ENCODE results near the gene ZNF841. TPM values are rescaled to one million over a fixed set of nuclear protein-coding genes. Genes with fewer than 3 reads are reported as not detected.
A peak's percentile ranks its signal among the peaks of the same experiment; 100 is the strongest.

Gene ZNF841
- total and polyA plus RNA-seq, 2 of the 13 experiments (the other 11 are each of a cell fraction or from before 2014, with no cell fraction given) = 6.2 to 14.2 TPM

GRCh38 chr19:52099497-52100138 lies 4.1 kb upstream of the ZNF841 start (continued):
- TF ChIP-seq EP300 (IDR thresholded peaks at IDR 0.05; ENCODE audit: low read depth in 2 of 2, low read length in 2 of 2) = peak in 1 of 2 experiments; percentile 57; a peak in 1 of 4 replicates
- TF ChIP-seq EP300 (CRISPR knock-in tag; IDR thresholded peaks at IDR 0.05; ENCODE audit: borderline replicate concordance) = no peak; the same call in 1 of the 2 replicates
- TF ChIP-seq MXD1 (CRISPR knock-in tag; IDR thresholded peaks at IDR 0.05) = no peak
- TF ChIP-seq ZNF335 (CRISPR knock-in tag; IDR thresholded peaks at IDR 0.05) = no peak
- no peak for TF ChIP-seq ESRRA (CRISPR knock-in tag; IDR thresholded peaks at IDR 0.05; ENCODE audit: low read depth)
- TF ChIP-seq ZNF547 (CRISPR knock-in tag; IDR thresholded peaks at IDR 0.05) = no peak
- no peak for TF ChIP-seq KLF16 (CRISPR knock-in tag; IDR thresholded peaks at IDR 0.05)
- TF ChIP-seq FOXK1 (CRISPR knock-in tag; IDR thresholded peaks at IDR 0.05; ENCODE audit: borderline replicate concordance, low read depth) = peak; percentile 37; the same call in 1 of the 2 replicates
- no peak for TF ChIP-seq ZNF367 (CRISPR knock-in tag; IDR thresholded peaks at IDR 0.05; ENCODE audit: borderline replicate concordance)
- no peak for TF ChIP-seq ZNF550 (CRISPR knock-in tag; IDR thresholded peaks at IDR 0.05; ENCODE audit: borderline replicate concordance)
- no peak for TF ChIP-seq ZNF576 (CRISPR knock-in tag; IDR thresholded peaks at IDR 0.05)
- TF ChIP-seq GMEB2 (CRISPR knock-in tag; IDR thresholded peaks at IDR 0.05; ENCODE audit: low read depth) = no peak
- TF ChIP-seq RXRB (CRISPR knock-in tag; IDR thresholded peaks at IDR 0.05; ENCODE audit: borderline replicate concordance) = peak; percentile 35; the same call in 1 of the 2 replicates
- TF ChIP-seq ZNF800 (CRISPR knock-in tag; IDR thresholded peaks at IDR 0.05) = no peak
- no peak for TF ChIP-seq SP140L (CRISPR knock-in tag; IDR thresholded peaks at IDR 0.05; ENCODE audit: borderline replicate concordance)
- TF ChIP-seq HNF4G (IDR thresholded peaks at IDR 0.05; ENCODE audit: borderline replicate concordance, low read depth, low read length) = no peak
- no peak for TF ChIP-seq HNF4G (CRISPR knock-in tag; IDR thresholded peaks at IDR 0.05; ENCODE audit: borderline replicate concordance, low read depth)
- TF ChIP-seq KMT2B (CRISPR knock-in tag; IDR thresholded peaks at IDR 0.05) = no peak
- TF ChIP-seq STAG1 (CRISPR knock-in tag; IDR thresholded peaks at IDR 0.05) = no peak
- TF ChIP-seq ZNF792 (CRISPR knock-in tag; IDR thresholded peaks at IDR 0.05) = no peak
- TF ChIP-seq ZFP1 (CRISPR knock-in tag; IDR thresholded peaks at IDR 0.05) = no peak
- no peak for TF ChIP-seq RBM39 (IDR thresholded peaks at IDR 0.05; ENCODE audit: low read depth, low read length, poor library complexity, severe bottlenecking)
- 0 out of 2 replicates have a peak, but pooled peaks have one; percentile 48 for TF ChIP-seq ZBTB21 (CRISPR knock-in tag; IDR thresholded peaks at IDR 0.05)
- TF ChIP-seq SOX6 (IDR thresholded peaks at IDR 0.05) = no peak
- no peak for TF ChIP-seq SOX6 (CRISPR knock-in tag; IDR thresholded peaks at IDR 0.05)
- TF ChIP-seq NCOR1 (IDR thresholded peaks at IDR 0.05; ENCODE audit: borderline replicate concordance, low read length) = no peak
- TF ChIP-seq ZNF513 (CRISPR knock-in tag; conservative IDR thresholded peaks at IDR 0.05) = no peak

Data from HepG2 (cell line).